Mucosa of stomach (tissue), 1 donor: ENCODE results near the gene TAS2R38.

Experiments
- H3K27me3 ChIP-seq: one replicate; pipeline ENCODE4 v1.7.0; 2013; ENCODE audit warnings: mild to moderate bottlenecking, low read length; ENCODE audit not compliant: control insufficient read depth, insufficient read depth
- H3K36me3 ChIP-seq: one replicate; pipeline ENCODE4 v1.7.0; 2013; ENCODE audit warnings: low read length; ENCODE audit not compliant: control insufficient read depth, insufficient read depth
- H3K4me1 ChIP-seq: one replicate; pipeline ENCODE4 v1.7.0; 2013; ENCODE audit warnings: mild to moderate bottlenecking, low read length; ENCODE audit not compliant: control insufficient read depth, insufficient read depth
- H3K4me3 ChIP-seq: one replicate; pipeline ENCODE4 v1.7.0; 2013; ENCODE audit warnings: low read length
- H3K9ac ChIP-seq: one replicate; pipeline ENCODE4 v1.7.0; 2013; ENCODE audit warnings: mild to moderate bottlenecking, low read length, moderate library complexity
- H3K9me3 ChIP-seq: one replicate; pipeline ENCODE4 v1.7.0; 2013; ENCODE audit warnings: mild to moderate bottlenecking, low read length, moderate library complexity; ENCODE audit not compliant: control insufficient read depth
- donor health status: Pancreatic carcinoma.

The TAS2R38 gene

GRCh38 chr7:141930211-141930610 lies 43.4 kb downstream of the TAS2R38 start:
- Histone ChIP-seq H3K4me1 (no peaks in the 10 kb centered on the region), H3K36me3 (no peaks in the 10 kb centered on the region), H3K4me3 (no peak overlapping the region), H3K9ac (no peak overlapping the region), H3K27me3 (no peaks in the 10 kb centered on the region), H3K9me3 (no peaks in the 10 kb centered on the region)

GRCh38 chr7:141928845-141929195 lies 44.8 kb downstream of the TAS2R38 start:
- no peaks in the 10 kb centered on the region for H3K4me1 ChIP-seq
- H3K9ac ChIP-seq, result no peak overlapping the region
- no peaks in the 10 kb centered on the region for H3K9me3 ChIP-seq
- no peaks in the 10 kb centered on the region for H3K36me3 ChIP-seq
- no peaks in the 10 kb centered on the region for H3K27me3 ChIP-seq
- H3K4me3 ChIP-seq, result no peak overlapping the region

GRCh38 chr7:141928146-141928844 lies 45.3 kb downstream of the TAS2R38 start:
- no peak overlapping the region for H3K9ac ChIP-seq
- H3K27me3 ChIP-seq, result no peaks in the 10 kb centered on the region
- H3K36me3 ChIP-seq, result no peaks in the 10 kb centered on the region
- no peak overlapping the region for H3K4me3 ChIP-seq
- no peaks in the 10 kb centered on the region for H3K9me3 ChIP-seq
- no peaks in the 10 kb centered on the region for H3K4me1 ChIP-seq
